ENCODE measurements around the gene NPSR1. TPM values are rescaled to one million over a fixed set of nuclear protein-coding genes. Genes with fewer than 3 reads are reported as not detected.

Gene NPSR1
- total RNA-seq, 1 donor from 2014 or later = not detected

- Histone ChIP-seq H3K4me3 (ENCODE audit: low read depth, low read length) (no peak overlapping the region), H3K27me3 (ENCODE audit: control insufficient read depth, insufficient read depth, low read length) (no peaks in the 10 kb centered on the region), H3K36me3 (ENCODE audit: control insufficient read depth, insufficient read depth, low read length) (no peaks in the 10 kb centered on the region)
- FAIRE-seq (no peak), DNase-seq (ENCODE audit: low read depth) (no peak)
- TF ChIP-seq CTCF (IDR thresholded peaks at IDR 0.05; ENCODE audit: insufficient read depth, low read length, severe bottlenecking) = no peak
These were observed 6.7 kb downstream of the NPSR1 start for GRCh38 chr7:34664755-34665154.

DNA sequence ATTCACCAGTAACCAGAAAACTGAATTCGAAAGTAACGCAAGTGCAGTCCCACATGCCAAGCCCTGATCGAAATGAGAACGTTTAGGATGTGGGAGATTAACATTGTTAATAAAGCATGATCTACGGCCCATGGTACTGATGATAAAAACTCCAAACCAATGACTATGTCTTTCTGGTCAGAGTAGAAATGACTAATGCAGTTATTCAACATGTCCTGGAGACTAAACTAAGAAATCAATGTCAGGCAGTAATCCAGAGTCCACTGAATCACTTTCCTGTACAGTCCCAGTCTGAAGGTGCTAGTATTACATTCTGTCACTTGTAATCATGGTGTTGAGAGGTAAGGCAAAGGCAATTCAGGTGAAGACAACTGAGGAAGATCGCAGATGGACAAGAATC lies 14.4 kb downstream of the NPSR1 start:
- TF ChIP-seq CTCF (IDR thresholded peaks at IDR 0.05; ENCODE audit: insufficient read depth, low read length, severe bottlenecking) = no peak
- FAIRE-seq (no peak), DNase-seq (ENCODE audit: low read depth) (peak; percentile 87)
- Histone ChIP-seq H3K4me3 (ENCODE audit: low read depth, low read length) (no peak overlapping the region), H3K36me3 (ENCODE audit: control insufficient read depth, insufficient read depth, low read length) (no peaks in the 10 kb centered on the region), H3K27me3 (ENCODE audit: control insufficient read depth, insufficient read depth, low read length) (no peaks in the 10 kb centered on the region)

DNA sequence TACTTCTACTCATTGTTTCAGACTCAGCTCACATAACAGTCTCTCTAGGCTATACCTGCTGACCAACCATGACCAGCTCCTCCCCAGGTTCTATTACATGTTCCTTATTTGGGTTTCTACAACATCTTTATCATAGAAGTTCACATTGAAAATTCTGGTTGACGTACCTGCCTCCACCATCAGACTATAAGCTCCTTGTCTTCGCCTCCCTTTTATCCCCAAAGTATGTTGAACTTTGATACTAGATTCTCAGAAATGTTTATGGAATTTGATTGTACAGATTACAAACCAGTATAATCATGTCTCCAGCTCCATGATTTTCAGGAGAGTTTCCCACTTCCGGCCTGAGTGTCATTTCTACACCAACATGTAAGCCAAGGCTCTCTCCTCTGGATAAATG lies 15.0 kb downstream of the NPSR1 start:
- H3K4me3 ChIP-seq (ENCODE audit: low read depth, low read length) = no peak overlapping the region
- DNase-seq (ENCODE audit: low read depth) = no peak
- TF ChIP-seq CTCF (IDR thresholded peaks at IDR 0.05; ENCODE audit: insufficient read depth, low read length, severe bottlenecking) = no peak
- no peaks in the 10 kb centered on the region for H3K27me3 ChIP-seq (ENCODE audit: control insufficient read depth, insufficient read depth, low read length)
- no peaks in the 10 kb centered on the region for H3K36me3 ChIP-seq (ENCODE audit: control insufficient read depth, insufficient read depth, low read length)
- no peak for FAIRE-seq

- FAIRE-seq (no peak), DNase-seq (ENCODE audit: low read depth) (peak; percentile 21)
- no peak overlapping the region for H3K4me3 ChIP-seq (ENCODE audit: low read depth, low read length)
- H3K36me3 ChIP-seq (ENCODE audit: control insufficient read depth, insufficient read depth, low read length) = no peaks in the 10 kb centered on the region
- H3K27me3 ChIP-seq (ENCODE audit: control insufficient read depth, insufficient read depth, low read length) = no peaks in the 10 kb centered on the region
- peak; percentile 45 for TF ChIP-seq CTCF (IDR thresholded peaks at IDR 0.05; ENCODE audit: insufficient read depth, low read length, severe bottlenecking)
These were observed 17.8 kb downstream of the NPSR1 start for GRCh38 chr7:34675749-34676374.

DNA sequence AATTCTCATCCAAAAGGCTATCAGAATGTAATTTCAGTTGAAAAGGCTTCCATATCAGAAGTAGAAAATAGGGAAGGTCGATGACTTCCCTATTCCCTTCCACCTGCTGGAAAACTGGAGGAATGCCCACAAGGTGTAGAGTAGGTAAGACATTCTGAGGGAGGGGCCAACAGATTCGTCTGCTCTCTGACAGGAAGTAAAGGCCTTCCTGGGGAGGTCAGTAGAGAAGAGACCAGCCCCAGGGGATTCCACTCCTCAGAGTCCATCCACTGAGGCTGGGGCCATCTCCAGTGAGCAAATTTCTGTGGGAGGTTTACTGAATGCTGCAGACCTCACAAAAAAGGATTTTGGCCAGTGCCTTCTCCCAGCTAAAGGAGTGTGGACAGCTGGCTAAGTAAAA lies 19.5 kb downstream of the NPSR1 start:
- DNase-seq (ENCODE audit: low read depth) = no peak
- no peak for TF ChIP-seq CTCF (IDR thresholded peaks at IDR 0.05; ENCODE audit: insufficient read depth, low read length, severe bottlenecking)
- no peaks in the 10 kb centered on the region for H3K36me3 ChIP-seq (ENCODE audit: control insufficient read depth, insufficient read depth, low read length)
- no peaks in the 10 kb centered on the region for H3K27me3 ChIP-seq (ENCODE audit: control insufficient read depth, insufficient read depth, low read length)
- FAIRE-seq = no peak
- H3K4me3 ChIP-seq (ENCODE audit: low read depth, low read length) = no peak overlapping the region

DNA sequence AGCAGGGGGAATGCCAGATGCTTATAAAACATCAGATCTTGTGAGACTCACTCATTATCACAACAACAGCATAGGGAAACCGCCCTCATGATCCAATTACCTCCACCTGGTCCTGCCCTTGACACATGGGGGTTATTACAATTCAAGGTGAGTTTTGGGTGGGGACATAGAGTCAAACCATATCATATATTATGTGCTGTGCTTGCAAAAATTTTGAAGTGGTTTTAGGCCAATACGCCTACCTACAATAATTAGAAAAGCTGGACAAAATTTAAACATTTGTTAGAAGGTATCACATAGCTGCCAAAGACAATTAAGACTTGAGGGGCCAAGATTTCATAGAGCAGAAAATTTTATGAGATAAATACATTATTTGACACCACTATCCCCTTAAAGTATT lies 29.5 kb downstream of the NPSR1 start:
- Histone ChIP-seq H3K4me3 (ENCODE audit: low read depth, low read length) (no peak overlapping the region), H3K27me3 (ENCODE audit: control insufficient read depth, insufficient read depth, low read length) (no peaks in the 10 kb centered on the region), H3K36me3 (ENCODE audit: control insufficient read depth, insufficient read depth, low read length) (no peaks in the 10 kb centered on the region)
- FAIRE-seq (no peak), DNase-seq (ENCODE audit: low read depth) (no peak)
- TF ChIP-seq CTCF (IDR thresholded peaks at IDR 0.05; ENCODE audit: insufficient read depth, low read length, severe bottlenecking) = no peak
